ENCODE results near the gene RAB42.
"Not testable (repeated sequence)": the region's sequence is repeated elsewhere in the genome, so short reads cannot be mapped to it uniquely, and the experiment has no call there.

RAB42 gene

GRCh38 chr1:28582248-28582615 is 9.8 kb upstream of the RAB42 start:
- H3K4me3 ChIP-seq (ENCODE audit: low read depth, low read length), result peak overlapping the region; percentile 64
- no peak for TF ChIP-seq CTCF (IDR thresholded peaks at IDR 0.05; ENCODE audit: low read depth, low read length, missing control alignments)
- DNase-seq (ENCODE audit: low read depth), result no peak

- not testable (repeated sequence) for DNase-seq (ENCODE audit: low read depth); H3K4me3 ChIP-seq (ENCODE audit: low read depth, low read length)
These were observed 5.3 kb upstream of the RAB42 start for GRCh38 chr1:28586585-28587391.

GRCh38 chr1:28592321-28593071 is 431 bp downstream of the RAB42 start:
- peak overlapping the region; percentile 35 for H3K4me3 ChIP-seq (ENCODE audit: low read depth, low read length)
- no peak for DNase-seq (ENCODE audit: low read depth)
- TF ChIP-seq CTCF (IDR thresholded peaks at IDR 0.05; ENCODE audit: low read depth, low read length, missing control alignments), result no peak

GRCh38 chr1:28593988-28594356 is 1.9 kb downstream of the RAB42 start:
- not testable (repeated sequence) for H3K4me3 ChIP-seq (ENCODE audit: low read depth, low read length); DNase-seq (ENCODE audit: low read depth)

GRCh38 chr1:28594686-28595411 is 2.8 kb downstream of the RAB42 start:
- not testable (repeated sequence) for H3K4me3 ChIP-seq (ENCODE audit: low read depth, low read length); DNase-seq (ENCODE audit: low read depth)

- no peak for TF ChIP-seq CTCF (IDR thresholded peaks at IDR 0.05; ENCODE audit: low read depth, low read length, missing control alignments)
- H3K4me3 ChIP-seq (ENCODE audit: low read depth, low read length), result no peak overlapping the region
- DNase-seq (ENCODE audit: low read depth), result no peak
These were observed 3.5 kb downstream of the RAB42 start for GRCh38 chr1:28595412-28596191.

- DNase-seq (ENCODE audit: low read depth); H3K4me3 ChIP-seq (ENCODE audit: low read depth, low read length): not testable (repeated sequence)
These were observed 4.2 kb downstream of the RAB42 start for GRCh38 chr1:28596276-28596675.

GRCh38 chr1:28601696-28602095 is 9.6 kb downstream of the RAB42 start:
- no peak for TF ChIP-seq CTCF (IDR thresholded peaks at IDR 0.05; ENCODE audit: low read depth, low read length, missing control alignments)

More at GRCh38 chr1:28601696-28602095, 9.6 kb downstream of the RAB42 start:
- DNase-seq (ENCODE audit: low read depth), result no peak
- no peak overlapping the region for H3K4me3 ChIP-seq (ENCODE audit: low read depth, low read length)
